Epithelial cell of esophagus (primary cell): Measurements from ENCODE around the gene CELF4.

Experiments used
- DNase-seq: peaks from one replicate; pipeline ENCODE4 v3.0.0; 2010; ENCODE audit warnings: low read depth
- H3K4me3 ChIP-seq: 2 replicates; pipeline ENCODE4 v1.5.1; 2011; ENCODE audit warnings: mild to moderate bottlenecking, low read length, control low read depth
- TF ChIP-seq, protein P1 (sequence below): IDR thresholded peaks from 2 replicates; pipeline ENCODE4 v1.5.1; 2011; ENCODE audit warnings: low read depth, mild to moderate bottlenecking, low read length, control low read depth, inconsistent platforms; ENCODE audit not compliant: insufficient read depth; ENCODE audit errors: missing control alignments

The CELF4 gene

DNA sequence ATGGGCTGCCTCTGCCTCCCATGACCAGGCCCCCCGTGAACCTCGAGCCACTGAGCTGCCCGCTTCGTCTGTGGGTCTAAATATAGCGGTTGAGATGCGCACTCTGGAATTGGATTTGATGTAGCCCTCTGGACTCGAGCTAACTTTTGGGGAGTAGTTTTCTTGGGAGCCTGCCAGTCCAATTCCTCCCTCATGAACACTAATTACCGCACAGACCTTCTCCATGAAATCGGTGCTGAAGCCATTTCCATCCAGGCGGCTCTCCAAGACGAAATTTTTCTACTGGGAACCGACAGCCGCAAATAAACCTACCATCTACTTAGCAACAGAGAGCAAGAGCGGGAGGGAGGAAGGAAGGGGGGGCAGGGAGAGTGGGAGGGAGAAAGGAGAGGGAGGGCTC is 63.6 kb downstream of the CELF4 start:
- no peak for DNase-seq
- TF ChIP-seq, protein P1, sequence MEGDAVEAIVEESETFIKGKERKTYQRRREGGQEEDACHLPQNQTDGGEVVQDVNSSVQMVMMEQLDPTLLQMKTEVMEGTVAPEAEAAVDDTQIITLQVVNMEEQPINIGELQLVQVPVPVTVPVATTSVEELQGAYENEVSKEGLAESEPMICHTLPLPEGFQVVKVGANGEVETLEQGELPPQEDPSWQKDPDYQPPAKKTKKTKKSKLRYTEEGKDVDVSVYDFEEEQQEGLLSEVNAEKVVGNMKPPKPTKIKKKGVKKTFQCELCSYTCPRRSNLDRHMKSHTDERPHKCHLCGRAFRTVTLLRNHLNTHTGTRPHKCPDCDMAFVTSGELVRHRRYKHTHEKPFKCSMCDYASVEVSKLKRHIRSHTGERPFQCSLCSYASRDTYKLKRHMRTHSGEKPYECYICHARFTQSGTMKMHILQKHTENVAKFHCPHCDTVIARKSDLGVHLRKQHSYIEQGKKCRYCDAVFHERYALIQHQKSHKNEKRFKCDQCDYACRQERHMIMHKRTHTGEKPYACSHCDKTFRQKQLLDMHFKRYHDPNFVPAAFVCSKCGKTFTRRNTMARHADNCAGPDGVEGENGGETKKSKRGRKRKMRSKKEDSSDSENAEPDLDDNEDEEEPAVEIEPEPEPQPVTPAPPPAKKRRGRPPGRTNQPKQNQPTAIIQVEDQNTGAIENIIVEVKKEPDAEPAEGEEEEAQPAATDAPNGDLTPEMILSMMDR: no peak
- no peak overlapping the region for H3K4me3 ChIP-seq

DNA sequence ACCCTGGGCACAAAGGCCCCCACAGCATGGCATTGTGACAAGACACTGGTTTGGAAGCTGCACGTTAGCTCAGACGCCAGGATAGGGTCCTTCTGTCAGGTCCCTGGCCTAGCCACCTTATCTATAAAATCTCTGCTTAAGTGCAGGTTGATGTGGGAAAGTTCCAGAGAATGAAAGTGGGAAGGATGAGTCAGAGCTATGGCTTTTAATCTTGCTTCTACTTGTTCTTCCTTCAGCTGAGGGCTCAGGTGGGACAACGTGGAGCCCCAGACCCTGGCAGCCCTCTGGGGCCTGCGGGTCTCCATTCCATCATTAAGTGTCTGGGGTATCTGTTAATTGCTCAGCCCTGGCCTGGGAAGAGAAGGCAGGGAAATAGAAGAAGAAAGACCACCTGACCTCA is 64.5 kb downstream of the CELF4 start:
- peak; percentile 4 for DNase-seq
- TF ChIP-seq, protein P1: no peak
- no peak overlapping the region for H3K4me3 ChIP-seq

DNA sequence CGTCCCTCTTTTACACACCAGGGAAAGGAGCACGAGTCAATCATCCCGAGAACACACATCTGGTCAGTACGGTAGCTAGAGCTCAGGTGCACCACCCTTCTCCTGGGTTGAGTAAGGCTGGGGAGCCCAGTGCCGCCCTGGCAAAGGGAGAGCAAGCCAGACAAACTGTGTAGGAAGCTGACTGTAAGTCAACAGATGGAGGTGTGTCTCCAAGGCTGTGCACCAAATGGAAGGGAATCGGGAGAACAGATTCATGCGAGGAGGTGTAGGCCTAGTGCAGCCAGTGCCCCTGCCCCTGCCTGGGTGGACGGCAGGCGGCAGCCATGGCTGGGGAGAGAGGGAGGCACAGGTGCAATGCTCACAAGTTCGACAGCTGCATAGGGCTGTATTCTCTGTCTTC is 65.7 kb downstream of the CELF4 start:
- TF ChIP-seq, protein P1: no peak
- no peak overlapping the region for H3K4me3 ChIP-seq
- no peak for DNase-seq

DNA sequence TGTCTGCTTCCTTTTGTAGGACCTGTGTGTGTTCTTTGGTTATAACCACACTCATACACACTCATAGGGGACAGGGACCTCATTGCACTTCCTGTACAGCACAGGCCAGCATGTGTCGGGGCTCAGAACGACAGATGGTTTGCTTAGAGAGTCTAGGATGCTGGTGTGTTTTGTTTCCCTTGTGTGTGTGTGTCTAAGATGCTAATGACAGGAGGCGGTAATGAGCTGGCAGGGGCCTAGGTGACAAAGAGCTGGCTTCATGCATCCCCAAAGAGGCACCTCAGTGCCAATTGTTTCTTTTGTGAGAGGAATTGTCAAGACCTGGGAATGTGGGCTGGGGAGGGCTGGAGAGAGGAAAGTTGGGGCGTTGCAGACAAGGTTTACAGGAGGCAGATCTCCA is 66.6 kb downstream of the CELF4 start:
- no peak for DNase-seq
- TF ChIP-seq, protein P1: no peak
- no peak overlapping the region for H3K4me3 ChIP-seq

DNA sequence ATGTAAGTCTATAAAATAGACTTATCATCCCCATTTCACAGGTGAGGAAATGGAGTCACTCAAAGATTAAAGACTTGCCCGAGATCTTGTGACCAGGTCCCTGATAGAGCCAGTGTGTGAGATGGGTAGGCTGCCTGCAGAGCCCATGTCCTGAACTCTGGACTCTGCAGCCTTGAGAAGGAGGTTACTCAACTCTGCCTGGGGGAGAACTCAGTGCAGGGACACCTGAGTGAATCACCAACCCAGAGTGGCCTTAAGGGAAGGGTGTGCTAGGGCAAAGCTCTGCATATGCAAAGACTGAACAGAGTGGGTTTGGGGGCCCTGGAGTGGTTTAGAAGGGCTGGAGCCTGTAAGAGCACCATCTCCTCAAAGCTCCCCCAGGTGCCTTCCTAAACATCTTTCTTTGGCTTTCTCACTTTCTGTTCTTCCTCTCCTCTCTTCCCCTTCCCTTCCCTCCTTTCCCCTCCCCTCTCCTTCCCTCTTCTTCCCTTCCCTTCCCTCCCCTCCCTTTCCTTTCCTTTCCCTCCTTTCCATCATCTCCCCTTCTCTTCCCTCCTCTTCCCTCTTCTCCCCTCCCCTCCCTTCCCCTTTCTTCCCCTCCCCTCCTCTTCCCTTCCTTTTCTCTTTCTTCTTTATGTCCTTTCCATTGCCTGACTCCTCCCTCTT is 67.6 kb downstream of the CELF4 start:
- peak; percentile 10 for DNase-seq
- H3K4me3 ChIP-seq: no peak overlapping the region
- TF ChIP-seq, protein P1: no peak

DNA sequence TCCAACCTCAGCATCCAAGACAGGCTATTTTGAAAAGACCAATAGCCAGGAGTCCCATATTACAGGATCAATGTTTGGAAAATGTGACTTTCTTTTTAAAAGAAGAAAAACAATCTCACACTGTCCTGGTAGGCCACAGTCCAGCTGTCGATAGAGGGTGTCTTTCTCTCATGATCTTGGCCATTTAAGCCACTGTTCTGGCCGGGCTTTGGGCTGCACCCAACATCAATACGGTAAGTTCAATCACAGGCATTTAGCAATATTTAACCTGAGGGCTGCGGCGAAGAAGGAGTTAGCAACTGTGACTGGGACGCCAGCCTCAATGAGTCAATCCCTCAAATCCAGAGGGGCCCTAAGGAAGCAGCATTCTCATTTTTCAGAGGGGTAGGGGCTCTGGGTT is 69.0 kb downstream of the CELF4 start:
- DNase-seq: no peak
- no peak overlapping the region for H3K4me3 ChIP-seq
- TF ChIP-seq, protein P1: no peak

DNA sequence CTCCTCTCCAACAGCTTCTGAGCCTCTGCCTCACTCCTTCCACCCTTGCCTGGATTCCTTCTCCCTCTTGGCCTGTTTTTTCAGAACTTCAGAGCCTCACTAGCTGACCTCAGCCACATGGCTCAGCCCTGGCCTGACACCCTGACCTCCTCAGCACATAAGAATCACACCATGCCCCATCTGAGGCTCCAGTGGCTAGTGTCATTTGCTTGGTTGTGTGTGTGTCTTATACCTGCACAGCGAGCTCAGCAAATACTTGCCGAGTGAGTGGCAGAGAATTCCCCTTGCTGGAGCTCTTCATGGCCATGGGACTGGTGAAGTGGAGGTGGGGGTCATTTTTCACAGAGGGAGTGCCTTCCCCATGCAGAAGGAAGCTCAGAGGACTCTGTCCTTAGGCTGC is 70.2 kb downstream of the CELF4 start:
- TF ChIP-seq, protein P1: no peak
- H3K4me3 ChIP-seq: no peak overlapping the region
- no peak for DNase-seq
